HG03575 (cell line): ENCODE data around the gene GAK.

Experiments
- ATAC-seq: cut with Tn5 transposase; IDR thresholded peaks from one replicate; pipeline ENCODE4 v1.9.1; 2021; ENCODE audit not compliant: unreplicated experiment, insufficient number of reproducible peaks, low FRiP score; ENCODE audit errors: extremely low read depth

The GAK gene

DNA sequence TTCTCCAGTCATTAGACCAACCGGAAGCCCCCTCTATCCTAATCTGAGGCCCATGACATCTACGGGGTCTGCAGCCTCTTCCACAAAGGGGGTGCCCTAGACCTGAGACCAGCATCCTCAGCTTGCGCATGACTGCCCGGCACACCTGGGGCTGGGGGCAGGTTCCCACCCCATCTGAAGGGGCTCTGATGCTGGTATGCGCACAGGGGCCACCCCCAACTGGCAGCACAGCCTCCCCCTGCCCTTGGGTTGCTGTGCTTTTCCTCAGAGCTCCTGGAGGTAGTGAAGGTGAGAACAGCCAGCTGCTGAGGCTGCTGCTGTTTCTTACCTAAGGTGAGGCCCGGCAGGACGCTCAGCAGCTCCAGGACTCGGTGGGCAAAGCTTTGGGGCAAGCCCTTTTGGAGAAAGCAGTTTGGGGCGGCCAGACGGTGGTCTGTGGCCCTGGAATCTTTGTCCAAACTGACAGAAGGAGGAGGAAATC is 87.3 kb downstream of the GAK start:
- no peak for ATAC-seq

DNA sequence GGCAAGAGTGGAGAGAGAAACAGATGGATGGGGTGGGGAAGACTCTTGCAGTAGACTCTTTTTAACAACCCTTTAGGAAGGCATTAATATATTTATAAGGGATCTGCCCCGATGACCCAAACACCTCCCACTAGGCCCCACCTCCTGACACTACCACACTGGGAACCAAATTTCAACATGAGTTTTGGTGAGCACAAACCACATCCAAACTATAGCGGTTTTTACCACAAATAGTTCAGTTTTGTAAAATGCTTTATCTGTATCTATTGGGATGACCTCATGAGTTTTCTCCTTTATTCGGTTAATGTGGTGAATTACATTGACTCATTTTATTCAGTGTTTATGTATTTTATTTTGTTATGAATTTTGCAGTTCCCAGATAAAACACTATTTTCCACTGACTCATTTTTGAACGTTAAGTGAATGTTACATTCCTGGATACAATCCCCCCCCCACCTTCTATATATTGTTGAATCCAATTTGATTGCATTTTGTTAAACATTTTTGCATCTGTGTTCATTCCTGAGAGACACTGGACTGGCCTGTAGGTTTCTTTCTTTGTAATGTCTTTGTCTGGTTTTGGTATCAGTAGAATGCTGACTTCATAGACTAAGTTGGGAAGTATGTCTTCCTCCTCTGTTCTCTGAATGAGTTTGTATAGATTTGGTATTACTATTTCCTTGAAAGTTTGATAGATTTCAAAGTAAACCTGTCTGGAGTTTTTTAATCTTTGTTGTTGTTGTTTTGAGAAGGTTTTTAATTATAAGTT is 92.3 kb downstream of the GAK start:
- ATAC-seq: no peak

DNA sequence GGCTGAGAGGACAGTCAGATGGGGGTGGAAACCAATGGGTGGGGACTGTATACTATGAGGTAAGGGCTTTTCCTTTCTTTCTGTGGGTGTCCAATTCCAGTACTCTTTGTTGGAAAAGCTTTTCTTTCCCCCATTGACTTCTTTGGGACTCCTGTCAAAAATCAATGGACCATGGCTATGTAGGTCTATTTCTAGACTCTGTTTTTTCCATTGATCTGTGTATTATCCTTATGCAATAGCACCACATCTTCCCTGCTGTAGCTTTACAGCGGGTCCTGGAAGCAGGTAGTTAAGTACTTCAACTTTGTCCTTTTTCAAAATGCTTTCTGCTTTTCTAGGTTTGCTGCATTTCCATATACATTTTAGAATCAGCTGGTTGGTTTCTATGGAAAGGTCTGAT is 94.3 kb downstream of the GAK start:
- ATAC-seq: no peak

DNA sequence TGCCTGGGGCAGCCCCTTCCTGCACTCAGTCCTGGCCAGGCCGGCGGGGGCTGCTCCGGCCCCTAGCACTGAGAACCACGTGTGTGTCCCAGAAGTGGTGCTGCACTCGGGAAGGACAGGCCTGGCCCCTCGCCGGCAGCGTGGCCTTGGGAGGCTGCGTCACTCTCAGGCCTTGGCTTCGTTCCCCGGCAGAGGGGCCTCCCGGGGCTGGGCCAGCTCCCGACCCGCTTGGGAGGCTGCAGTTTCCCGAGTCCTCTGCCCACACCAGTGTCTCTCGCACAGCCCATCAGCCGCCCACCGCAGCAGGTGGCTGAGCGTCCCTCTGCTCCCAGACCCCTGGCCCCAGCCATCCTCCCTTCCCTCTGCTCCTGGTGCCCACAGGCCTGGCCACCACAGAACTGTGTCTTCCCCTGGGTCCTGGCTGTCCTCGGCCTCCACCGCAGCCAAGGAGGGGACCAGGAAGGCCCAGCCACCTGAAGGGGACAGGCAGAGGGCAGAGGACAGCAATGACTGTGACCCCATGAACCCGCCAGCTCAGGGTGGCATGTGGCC is 95.3 kb downstream of the GAK start:
- no peak for ATAC-seq

DNA sequence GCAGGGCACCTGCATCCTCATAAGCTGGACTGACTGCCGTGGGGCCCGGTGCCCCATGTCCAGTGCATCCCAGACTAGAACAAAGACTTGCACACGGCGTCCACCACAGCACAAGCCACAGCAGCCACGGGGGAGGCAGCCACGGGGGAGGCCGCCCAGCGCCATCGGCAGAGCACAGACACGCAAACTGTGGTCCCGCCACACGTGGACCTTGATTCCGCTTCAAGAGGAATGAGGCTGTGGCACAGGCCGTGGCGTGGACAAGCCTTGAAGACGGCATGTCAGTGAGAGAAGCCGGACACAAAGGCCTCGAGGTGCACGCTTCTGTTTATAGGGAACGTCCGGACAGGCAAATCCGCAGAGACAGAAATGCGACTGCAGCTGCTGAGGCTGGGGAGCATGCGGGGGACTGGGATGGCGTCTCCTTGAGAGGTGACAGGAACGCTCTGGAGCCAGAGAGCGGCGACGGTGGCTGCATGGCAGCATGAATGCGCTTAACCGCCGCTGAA is 96.1 kb downstream of the GAK start:
- ATAC-seq: no peak

DNA sequence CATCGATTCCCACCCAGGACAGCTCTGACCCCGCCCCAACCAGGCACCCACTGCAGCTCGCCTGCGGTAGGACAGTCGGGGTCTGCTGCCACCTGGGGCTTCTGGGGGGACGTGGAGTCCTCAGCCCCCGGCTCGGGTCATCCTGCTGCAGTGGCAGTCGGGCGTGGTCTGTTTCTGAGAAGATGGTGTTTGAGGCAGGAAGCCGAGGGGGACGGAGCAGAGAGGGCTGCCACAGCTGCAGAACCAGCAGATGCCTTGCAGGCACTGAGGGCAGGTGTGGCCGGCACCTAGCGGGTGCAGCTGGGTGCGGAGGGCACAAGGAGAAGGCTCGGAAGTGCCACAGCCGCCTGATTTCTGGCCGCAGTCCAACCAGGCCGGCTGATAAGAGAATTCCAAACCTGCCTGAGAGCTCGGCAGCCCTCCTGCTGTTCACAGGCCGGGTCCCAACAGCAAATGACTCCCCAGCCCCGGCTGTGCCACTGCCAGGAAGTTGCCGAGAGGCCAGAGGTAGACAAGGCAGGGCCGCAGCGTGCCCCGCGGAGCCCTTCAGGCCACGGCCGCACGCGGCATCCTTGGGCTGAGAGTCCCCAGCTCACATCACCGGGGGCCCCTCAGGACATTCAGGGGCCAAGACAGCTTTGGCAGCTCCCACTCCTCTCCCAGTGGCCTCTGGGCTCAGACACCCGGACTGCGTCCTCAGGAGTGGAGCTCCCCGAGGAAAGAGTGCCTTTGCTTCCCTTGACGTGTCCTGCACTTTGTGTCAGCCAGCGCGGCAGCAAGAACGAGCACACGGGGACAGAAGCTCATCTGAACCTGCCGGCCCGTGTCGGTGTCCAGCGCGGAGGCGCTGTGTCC is 96.7 kb downstream of the GAK start:
- no peak for ATAC-seq

DNA sequence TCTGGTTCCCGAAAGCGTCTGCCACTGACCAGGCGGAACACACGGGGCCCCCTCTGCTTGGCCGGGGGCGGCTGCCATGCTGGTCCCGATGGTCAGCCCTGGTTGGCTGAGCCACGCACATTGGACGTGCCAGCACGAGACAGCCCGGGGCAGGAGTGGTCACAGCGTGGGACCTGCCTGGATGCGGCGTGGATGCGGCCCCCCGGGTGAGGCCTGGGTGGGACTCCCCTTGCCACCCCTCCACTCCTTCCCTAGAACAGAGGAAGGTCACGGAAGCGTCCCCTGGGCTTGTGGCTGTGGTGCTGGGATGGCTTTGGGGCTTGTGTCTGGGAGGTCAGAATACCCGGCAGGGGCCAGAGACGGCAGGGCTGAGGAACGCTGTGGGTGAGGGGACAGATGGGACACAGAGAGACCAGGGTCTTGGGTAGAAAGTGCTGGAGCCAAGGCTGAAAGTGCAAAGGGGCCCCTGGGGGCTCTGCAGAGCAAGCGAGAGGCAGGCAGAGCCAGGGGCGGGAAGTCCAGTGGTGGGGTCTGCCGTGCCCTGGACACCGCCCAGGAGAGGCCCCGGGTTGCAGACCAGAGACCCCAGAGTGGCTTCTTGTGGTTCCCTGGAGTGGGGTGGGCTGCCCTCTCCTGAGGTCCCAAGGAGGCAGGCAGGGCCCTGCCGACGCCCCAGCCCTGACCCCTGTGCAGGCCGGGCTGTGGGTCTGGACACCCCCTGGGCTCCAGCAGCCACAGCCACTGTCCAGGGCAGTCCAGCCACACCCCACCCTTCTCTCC is 97.6 kb downstream of the GAK start:
- no peak for ATAC-seq

DNA sequence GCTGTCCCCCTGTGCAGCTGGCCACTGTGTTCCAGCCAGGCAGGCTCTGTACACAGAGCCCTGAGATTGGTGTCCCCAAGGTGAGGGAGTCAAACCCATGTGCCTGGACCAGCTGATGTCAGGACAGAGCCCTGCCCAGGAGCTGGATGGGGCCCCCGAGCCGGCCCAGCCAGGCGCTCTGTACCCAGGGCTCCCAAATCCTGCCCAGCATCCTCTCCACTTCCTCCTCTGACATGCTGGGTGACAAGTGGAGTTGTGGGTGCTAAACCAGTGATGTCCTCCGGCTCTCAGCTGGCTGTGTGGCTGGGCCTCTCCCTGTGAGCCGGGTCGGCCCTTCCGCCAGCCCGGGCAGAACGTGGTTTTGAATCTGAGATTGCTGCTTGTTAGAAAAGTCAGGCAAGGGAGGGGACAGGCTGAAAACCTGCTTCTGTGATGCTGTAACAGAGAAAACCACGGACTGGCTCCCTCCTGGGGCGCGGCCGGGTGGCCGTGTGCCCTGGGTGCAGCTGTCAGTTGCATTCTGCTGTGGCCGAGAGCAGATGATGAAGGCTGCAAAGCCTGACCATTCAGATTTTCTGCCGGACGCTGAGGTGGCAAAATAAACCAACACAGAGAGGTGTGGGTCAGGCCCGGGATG is 98.3 kb downstream of the GAK start:
- no peak for ATAC-seq

DNA sequence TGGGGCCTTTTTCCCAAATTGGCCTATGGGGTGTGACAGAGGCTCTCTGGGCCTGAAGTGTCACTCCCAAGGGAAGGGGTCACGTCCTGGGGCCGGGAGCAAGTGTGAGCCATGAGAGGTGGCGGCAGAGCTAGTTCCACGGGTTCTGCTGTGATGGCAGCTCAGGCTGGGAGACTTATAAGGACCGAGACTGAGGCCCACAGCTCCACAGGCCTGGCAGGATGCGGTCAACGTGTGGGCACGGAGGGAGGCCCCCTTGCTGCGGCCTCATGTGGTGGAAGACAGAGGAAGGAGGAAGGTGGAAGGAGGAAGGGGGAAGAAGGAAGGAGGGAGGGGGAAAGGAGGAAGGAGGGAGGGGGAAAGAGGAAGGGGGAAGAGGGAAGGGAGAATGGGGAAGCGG is 99.0 kb downstream of the GAK start:
- no peak for ATAC-seq

DNA sequence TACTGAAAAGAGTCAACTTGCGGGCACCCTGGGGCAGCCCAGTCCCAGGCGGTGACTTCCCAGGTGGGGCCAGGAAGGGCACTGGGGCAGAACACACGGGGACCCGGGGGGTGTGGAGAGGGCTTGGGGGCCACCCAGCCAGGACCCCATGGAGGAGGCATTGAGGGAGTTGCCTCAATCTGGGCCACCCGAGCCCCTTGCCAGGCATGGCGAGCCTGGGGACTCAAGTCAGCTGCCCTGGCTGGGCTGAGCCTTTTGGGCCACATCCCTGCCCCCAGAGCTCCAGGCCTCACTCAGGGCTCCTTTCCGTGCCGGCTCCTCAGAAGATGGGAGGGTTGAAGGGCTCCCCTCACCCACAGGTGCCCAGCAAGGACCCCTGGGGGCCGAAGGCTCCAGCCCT is 99.6 kb downstream of the GAK start:
- ATAC-seq: no peak

DNA sequence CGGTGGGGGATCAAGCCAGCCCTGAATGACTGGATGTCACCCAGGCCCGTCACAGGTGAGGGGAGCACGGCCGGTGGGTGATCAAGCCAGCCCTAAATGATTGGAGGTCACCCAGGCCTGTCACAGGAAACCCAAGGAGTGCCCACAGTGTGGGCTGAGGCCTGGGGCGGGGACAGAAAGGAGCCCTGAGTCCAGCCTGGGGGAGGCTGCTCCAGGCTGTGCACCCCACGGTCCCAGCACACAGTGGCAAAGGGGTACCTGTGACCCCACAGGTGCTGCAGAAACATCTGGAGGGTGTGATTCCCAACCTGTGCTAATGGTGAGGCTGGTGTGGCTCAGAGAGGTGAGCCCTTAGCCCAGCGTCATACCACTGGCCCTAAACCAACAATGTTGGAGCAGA is 100.0 kb downstream of the GAK start:
- no peak for ATAC-seq

DNA sequence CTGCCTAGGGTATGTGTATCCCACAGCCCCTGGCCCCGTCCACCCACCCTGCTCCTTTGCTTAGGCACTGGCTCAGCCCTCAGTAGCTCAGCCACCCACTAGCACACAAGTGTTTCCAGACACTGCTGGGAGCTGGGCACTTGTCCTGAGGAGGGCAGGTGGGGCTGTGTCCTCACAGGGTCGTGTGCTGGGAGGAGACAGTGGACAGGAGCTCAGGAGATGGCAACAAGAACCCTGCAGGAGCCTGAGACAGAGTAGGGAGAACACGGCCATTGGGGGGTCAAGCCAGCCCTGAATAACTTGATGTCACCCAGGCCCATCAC is 100.7 kb downstream of the GAK start:
- no peak for ATAC-seq

DNA sequence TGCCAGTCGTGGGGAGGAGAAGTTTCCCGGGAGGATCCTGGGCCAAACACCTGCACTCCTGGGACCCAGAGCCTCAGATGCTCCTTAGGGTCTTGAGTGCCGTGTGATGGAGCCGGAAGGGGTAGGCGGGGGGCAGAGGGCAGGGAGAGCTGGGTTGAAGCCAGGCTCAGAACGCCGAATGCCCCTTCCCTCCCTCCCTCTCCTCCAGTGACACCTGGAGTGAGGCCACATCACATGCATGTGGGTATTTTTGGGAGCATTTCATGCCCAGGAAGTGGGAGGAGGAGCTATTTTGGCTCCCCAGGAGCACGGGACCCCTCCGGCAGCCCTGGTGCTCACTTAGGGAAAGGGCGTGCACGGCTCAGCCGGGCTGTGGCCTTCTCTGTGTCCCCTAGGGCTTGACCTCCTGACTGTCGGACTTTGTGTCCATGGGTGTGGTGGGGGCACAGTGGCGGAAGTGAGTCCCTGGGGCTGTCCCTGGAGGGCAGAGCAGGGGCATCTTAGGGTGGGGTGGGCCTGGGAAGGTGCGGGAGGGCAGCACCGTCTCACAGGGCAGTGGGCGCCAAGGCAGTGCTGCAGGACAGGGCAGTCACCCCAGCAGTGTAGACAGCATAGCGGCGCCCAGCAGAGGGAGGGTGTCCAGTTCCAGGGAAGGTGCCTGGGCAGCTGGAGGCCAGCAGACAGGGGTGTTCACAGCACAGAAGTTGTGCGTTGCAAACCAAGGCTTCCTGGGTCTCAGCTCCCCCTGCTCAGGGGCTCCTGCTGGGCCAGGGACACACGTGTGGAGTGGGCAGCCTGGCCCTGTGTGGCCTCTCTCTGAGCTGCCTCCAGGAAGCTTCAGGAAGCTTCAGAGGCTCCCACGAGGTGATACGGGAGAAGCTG is 101.3 kb downstream of the GAK start:
- no peak for ATAC-seq

DNA sequence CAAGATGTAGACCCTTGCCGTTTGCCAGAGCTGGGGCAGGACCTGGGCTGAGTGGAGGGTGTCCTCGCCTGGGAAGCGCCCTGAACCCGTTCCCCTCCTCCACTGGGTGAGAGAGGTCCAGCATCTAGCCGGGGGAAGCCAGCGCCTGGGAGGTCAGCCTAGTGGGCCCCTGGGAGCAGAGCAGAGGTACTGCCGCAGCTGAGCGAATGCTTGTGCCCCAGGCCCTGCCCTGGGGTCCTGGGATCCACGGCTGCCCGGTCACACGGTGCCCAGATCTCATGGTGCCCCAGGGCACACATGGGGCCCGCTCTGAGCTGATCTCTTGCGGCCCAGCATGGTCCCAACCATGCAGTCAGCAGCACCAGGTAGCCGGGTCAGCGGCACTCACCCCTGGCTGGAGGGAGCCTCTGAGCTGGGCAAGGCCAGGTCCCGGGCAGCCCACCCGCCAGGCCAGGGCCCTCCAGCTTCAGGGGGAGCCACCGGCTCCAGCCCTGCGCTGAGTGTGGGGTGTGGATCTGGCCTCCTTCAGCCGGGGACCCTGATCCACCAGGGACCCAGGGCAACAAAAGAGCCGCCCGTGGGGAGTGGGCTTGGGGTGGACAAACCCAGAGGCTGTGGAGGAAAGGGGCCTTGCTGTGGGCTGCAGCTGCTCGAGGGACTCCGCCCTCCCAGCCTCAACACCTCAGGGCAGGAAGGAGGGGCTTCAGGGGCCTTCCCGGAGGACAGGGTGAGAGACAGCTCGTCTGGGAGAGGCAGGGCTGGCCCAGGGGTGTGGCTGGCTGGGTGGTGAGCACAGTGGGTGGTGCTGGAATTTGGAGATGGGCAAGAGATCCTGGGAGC is 102.1 kb downstream of the GAK start:
- ATAC-seq: no peak

DNA sequence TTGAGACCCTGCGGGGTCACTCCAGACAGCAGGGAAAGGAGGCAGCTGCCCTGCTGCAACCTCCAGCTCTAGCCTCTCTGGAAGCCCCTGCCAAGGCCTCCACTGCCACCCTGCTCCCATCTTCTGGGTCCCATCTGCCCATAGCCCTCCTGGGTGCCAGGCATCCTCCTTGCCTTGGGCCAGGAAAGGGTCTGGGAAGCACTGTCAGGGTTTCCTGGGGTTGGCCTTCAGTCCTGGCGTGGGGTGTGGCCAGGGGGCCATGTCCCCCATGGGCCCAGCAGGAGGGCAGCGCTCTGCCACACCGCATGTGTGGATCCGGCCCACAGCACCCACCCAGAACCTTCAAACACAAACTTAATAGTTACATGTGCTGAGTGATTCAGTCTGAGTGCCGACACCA is 102.8 kb downstream of the GAK start:
- ATAC-seq: no peak

DNA sequence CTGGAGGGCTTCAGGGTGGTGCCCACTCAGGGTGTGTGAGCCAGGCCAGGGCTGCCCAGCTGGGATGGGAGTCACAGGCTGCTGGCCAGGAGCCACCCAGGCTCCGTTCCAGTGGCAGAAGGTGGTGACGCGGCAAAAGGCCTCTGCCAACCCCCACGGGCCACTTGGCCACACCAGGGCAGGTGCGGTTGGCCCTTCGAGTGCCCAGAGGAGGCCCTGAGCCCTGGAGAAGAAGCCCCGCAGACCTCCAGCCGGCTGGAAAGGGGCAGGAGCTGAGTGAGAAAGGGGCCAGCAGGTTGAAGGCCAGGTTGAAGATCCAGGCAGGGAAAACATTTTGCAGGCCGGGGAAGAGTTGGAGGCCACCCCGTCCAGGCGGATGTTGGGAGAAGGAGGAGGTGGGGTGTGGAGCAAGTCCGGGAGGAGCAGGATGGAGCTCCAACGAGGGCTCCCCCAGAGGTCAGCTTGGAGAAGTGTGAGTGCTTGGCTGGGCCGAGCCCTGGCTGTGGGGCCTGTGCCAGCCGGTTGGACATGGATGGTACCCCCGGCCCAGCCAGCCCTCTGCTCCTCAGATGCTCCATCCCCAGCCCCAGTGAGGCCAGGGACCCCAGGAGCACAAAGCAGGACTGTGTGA is 103.4 kb downstream of the GAK start:
- ATAC-seq: no peak
